Fibroblast of lung (primary cell): ENCODE results near the gene ING1. TPM values are rescaled to one million over a fixed set of nuclear protein-coding genes. Genes with fewer than 3 reads are reported as not detected.

Experiments
- DNase-seq, 2 donors: peaks; one replicate each; pipeline versions ENCODE4 v3.0.0 to v3.0.0-alpha.2; 2010; ENCODE audit warnings: low read depth in 2 of 2
- H2AFZ ChIP-seq: 2 replicates; pipeline ENCODE4 v1.5.1; 2012; ENCODE audit warnings: low read length, control low read depth, inconsistent platforms
- H3K27ac ChIP-seq: 2 replicates; pipeline ENCODE4 v1.5.1; 2011; ENCODE audit warnings: low read length, control low read depth; ENCODE audit not compliant: insufficient read depth
- H3K27me3 ChIP-seq: 2 replicates; pipeline ENCODE4 v1.5.1; 2011; ENCODE audit warnings: mild to moderate bottlenecking, low read length; ENCODE audit not compliant: control insufficient read depth, insufficient read depth
- H3K36me3 ChIP-seq: 2 replicates; pipeline ENCODE4 v1.5.1; 2011; ENCODE audit warnings: low read length; ENCODE audit not compliant: control insufficient read depth, insufficient read depth
- H3K4me1 ChIP-seq: 2 replicates; pipeline ENCODE4 v1.5.1; 2011; ENCODE audit warnings: low read length; ENCODE audit not compliant: control insufficient read depth, insufficient read depth; ENCODE audit errors: extremely low read depth
- H3K4me2 ChIP-seq: 2 replicates; pipeline ENCODE4 v1.5.1; 2011; ENCODE audit warnings: low read length, control low read depth; ENCODE audit not compliant: insufficient read depth; ENCODE audit errors: extremely low read depth
- H3K4me3 ChIP-seq, 4 experiments: fragments of 200-600 bp in 1 of 4; sonication (generic) in 1 of 4; replicated peaks in 1 of 4; 2 replicates each; pipeline ENCODE4 v1.5.1; 2011 to 2016; ENCODE audit warnings: low read length in 4 of 4, low read depth in 3 of 4, mild to moderate bottlenecking in 3 of 4, control low read depth in 2 of 4, inconsistent platforms in 1 of 4, mixed read lengths in 1 of 4; ENCODE audit not compliant: insufficient read depth in 1 of 4; ENCODE audit errors: control extremely low read depth in 1 of 4
- H3K79me2 ChIP-seq: 2 replicates; pipeline ENCODE4 v1.5.1; 2012; ENCODE audit warnings: mild to moderate bottlenecking, low read length, inconsistent platforms; ENCODE audit not compliant: control insufficient read depth, insufficient read depth
- H3K9ac ChIP-seq: 2 replicates; pipeline ENCODE4 v1.5.1; 2011; ENCODE audit warnings: mild to moderate bottlenecking, low read length, control low read depth; ENCODE audit not compliant: insufficient read depth
- H3K9me3 ChIP-seq: 2 replicates; pipeline ENCODE4 v1.5.1; 2012; ENCODE audit warnings: low read depth, low read length; ENCODE audit not compliant: control insufficient read depth, insufficient read depth
- H4K20me1 ChIP-seq: 2 replicates; pipeline ENCODE4 v1.5.1; 2011; ENCODE audit warnings: low read length; ENCODE audit not compliant: control insufficient read depth, insufficient read depth; ENCODE audit errors: extremely low read depth
- EZH2 ChIP-seq: IDR thresholded peaks from 2 replicates; pipeline ENCODE4 v1.5.1; 2012; ENCODE audit warnings: low read length, control low read depth, mild to moderate bottlenecking; ENCODE audit errors: missing control alignments
- polyA plus RNA-seq, 2 donors: library from polyadenylated mRNA; depleted of rRNA in 1 of 2; stranded (reverse) in 1 of 2; unstranded in 1 of 2; fragments of >200 nt; gene quantifications; 2 replicates each; pipeline ENCODE4 v1.2.1, GENCODE V29; 2011 to 2012; ENCODE audit warnings: missing spikeins in 1 of 2
- total RNA-seq: library from RNA; depleted of rRNA; stranded (reverse); fragments of >200 nt; gene quantifications from 2 replicates; pipeline ENCODE4 v1.2.1, GENCODE V29; 2014
- TF ChIP-seq, protein P1 (sequence below), 2 donors: IDR thresholded peaks in 1 of 2; conservative IDR thresholded peaks in 1 of 2; 1 replicate in 1 of 2; 2 replicates in 1 of 2; pipeline ENCODE4 v1.5.1; 2011 to 2012; ENCODE audit warnings: low read length in 2 of 2, control low read depth in 1 of 2, inconsistent platforms in 1 of 2, low read depth in 1 of 2, mild to moderate bottlenecking in 1 of 2

ING1 gene
- total and polyA plus RNA-seq, 2 donors (not counting 1 experiment from before 2014, with no cell fraction given), result 7.9 to 13.0 TPM

DNA sequence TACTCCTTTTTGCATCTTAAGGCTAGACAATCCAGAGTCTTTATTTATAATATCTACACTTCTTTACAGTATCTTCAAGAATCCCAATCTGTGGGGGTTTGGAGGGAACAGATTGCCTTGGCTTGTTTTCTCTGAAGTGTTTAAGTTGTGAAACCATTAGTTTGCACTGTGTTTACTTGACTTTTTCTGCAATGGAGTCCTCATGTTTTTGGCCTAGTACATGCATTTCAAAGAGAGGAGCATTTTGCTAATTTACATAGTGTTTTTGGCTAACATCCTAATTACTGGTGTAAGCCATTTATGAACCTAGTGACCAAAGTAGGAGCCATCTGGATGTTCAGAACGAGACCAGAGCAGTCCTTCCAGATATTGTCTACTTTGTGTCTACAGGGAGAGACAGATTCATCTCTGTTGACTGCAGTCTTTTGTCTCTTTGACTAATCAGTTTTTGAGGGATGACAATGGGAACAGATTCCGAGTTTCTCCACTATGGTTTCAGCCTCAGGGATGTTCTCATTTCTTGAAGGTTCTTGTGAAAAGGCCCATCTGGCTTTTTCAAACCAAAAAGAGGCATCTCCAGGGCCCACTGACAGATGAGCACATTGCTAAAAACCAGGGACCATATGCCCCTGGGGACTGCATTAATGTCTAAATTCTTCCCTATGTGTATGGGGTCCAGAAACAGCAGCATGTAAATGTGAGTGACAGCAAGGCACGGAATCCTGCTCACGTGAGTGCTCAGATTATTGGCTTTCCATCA is 53.4 kb downstream of the ING1 start:
- Histone ChIP-seq H3K9ac (no peak overlapping the region), H3K27me3 (peaks cover 6% of the 10 kb centered on the region), H4K20me1 (no peaks in the 10 kb centered on the region), H3K27ac (no peak overlapping the region), H3K4me2 (no peak overlapping the region), H3K4me1 (no peaks in the 10 kb centered on the region), H2AFZ (no peak overlapping the region), H3K36me3 (no peaks in the 10 kb centered on the region), H3K79me2 (no peaks in the 10 kb centered on the region), H3K9me3 (no peaks in the 10 kb centered on the region), H3K4me3 (no peak overlapping the region)
- TF ChIP-seq, protein P1, sequence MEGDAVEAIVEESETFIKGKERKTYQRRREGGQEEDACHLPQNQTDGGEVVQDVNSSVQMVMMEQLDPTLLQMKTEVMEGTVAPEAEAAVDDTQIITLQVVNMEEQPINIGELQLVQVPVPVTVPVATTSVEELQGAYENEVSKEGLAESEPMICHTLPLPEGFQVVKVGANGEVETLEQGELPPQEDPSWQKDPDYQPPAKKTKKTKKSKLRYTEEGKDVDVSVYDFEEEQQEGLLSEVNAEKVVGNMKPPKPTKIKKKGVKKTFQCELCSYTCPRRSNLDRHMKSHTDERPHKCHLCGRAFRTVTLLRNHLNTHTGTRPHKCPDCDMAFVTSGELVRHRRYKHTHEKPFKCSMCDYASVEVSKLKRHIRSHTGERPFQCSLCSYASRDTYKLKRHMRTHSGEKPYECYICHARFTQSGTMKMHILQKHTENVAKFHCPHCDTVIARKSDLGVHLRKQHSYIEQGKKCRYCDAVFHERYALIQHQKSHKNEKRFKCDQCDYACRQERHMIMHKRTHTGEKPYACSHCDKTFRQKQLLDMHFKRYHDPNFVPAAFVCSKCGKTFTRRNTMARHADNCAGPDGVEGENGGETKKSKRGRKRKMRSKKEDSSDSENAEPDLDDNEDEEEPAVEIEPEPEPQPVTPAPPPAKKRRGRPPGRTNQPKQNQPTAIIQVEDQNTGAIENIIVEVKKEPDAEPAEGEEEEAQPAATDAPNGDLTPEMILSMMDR (conservative IDR thresholded peaks at IDR 0.05 in 1 of 2, IDR thresholded peaks at IDR 0.05 in 1 of 2; ENCODE audit: low read depth in 1 of 2, low read length in 2 of 2), result no peak
- no peak for TF ChIP-seq EZH2
- DNase-seq, result no peak

DNA sequence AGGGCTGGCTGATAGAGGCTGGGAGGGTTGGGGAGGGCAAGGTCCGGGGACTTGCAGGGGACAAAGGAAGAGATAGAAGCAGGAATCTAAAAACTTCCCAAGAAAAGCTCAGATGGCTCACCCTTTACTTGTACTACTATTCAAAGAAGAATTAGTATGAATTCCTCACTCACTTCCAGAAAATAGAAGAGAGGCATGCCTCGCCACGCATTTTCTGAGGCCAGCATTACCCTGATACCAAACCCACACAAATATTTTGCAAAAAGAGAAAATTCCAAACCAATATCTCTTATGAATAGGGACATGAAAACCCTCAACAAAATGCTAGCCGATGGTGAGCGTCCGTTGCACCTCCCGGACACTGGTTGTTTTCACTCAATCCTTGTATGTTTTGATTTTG is 54.0 kb downstream of the ING1 start:
- Histone ChIP-seq H3K4me2 (no peak overlapping the region), H3K27ac (no peak overlapping the region), H3K9me3 (no peaks in the 10 kb centered on the region), H2AFZ (no peak overlapping the region), H3K27me3 (peaks cover 6% of the 10 kb centered on the region), H3K9ac (no peak overlapping the region), H3K36me3 (no peaks in the 10 kb centered on the region), H3K79me2 (no peaks in the 10 kb centered on the region), H4K20me1 (no peaks in the 10 kb centered on the region), H3K4me3 (no peak overlapping the region), H3K4me1 (no peaks in the 10 kb centered on the region)
- no peak for TF ChIP-seq EZH2
- TF ChIP-seq, protein P1 (conservative IDR thresholded peaks at IDR 0.05 in 1 of 2, IDR thresholded peaks at IDR 0.05 in 1 of 2; ENCODE audit: low read depth in 1 of 2, low read length in 2 of 2), result no peak
- DNase-seq, result no peak

DNA sequence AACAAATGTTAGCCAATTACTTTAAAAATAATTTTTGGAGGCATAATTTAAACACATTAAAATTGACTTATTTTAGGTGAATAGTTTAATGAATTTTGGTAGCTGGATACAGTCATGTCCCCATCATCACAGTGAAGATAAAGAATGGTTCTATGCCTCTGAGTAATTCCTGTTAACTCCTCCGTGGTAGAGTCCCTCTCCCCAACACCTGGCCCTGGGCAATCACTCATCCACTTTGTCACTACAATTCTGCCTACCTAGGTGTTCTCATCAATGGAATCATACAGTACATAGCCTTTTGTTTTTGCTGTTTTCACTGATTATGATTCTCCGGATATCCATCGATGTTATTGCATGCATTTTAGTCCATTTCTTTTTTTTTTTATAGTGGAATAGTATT is 55.6 kb downstream of the ING1 start:
- H3K27me3 ChIP-seq, result peaks cover 6% of the 10 kb centered on the region
- H3K9ac ChIP-seq, result no peak overlapping the region
- H3K4me1 ChIP-seq, result no peaks in the 10 kb centered on the region
- H3K36me3 ChIP-seq, result no peaks in the 10 kb centered on the region
- DNase-seq, result no peak
- no peaks in the 10 kb centered on the region for H3K79me2 ChIP-seq
- no peak overlapping the region for H3K27ac ChIP-seq
- H3K4me2 ChIP-seq, result no peak overlapping the region
- no peak for TF ChIP-seq EZH2
- TF ChIP-seq, protein P1 (conservative IDR thresholded peaks at IDR 0.05 in 1 of 2, IDR thresholded peaks at IDR 0.05 in 1 of 2; ENCODE audit: low read depth in 1 of 2, low read length in 2 of 2), result no peak
- H3K4me3 ChIP-seq, result no peak overlapping the region
- H2AFZ ChIP-seq, result no peak overlapping the region
- no peaks in the 10 kb centered on the region for H4K20me1 ChIP-seq
- H3K9me3 ChIP-seq, result no peaks in the 10 kb centered on the region
